HEK293T (cell line): Measurements from ENCODE around the gene SETD9.
A peak's percentile ranks its signal among the peaks of the same experiment; 100 is the strongest.

ENCODE experiments used
- CTCF ChIA-PET: fragments of 350-600 bp; formaldehyde crosslinking; extraction: SDS; loops from one replicate; lab custom pipeline; 2021; ENCODE audit warnings: antibody characterized with exemption, inconsistent platforms; lab: Yijun Ruan, JAX
- POLR2A ChIA-PET: fragments of 350-600 bp; formaldehyde crosslinking; extraction: SDS; loops from one replicate; lab custom pipeline; 2020; ENCODE audit warnings: antibody characterized with exemption, inconsistent platforms; lab: Yijun Ruan, JAX
- DNase-seq: peaks from one replicate; pipeline ENCODE4 v3.0.0; 2012; ENCODE audit warnings: mixed read lengths; ENCODE audit errors: extremely low spot score
- ARNT ChIP-seq: fragments of 450-650 bp; IDR thresholded peaks from 2 replicates; pipeline ENCODE4 v1.6.1; 2017; ENCODE audit warnings: mild to moderate bottlenecking
- BHLHE40 ChIP-seq: fragments of 450-650 bp; IDR thresholded peaks from 2 replicates; pipeline ENCODE4 v1.6.1; 2016; ENCODE audit warnings: mild to moderate bottlenecking, moderate library complexity, borderline replicate concordance
- CTBP1 ChIP-seq: fragments of 450-650 bp; IDR thresholded peaks from 2 replicates; pipeline ENCODE4 v1.6.1; 2016; ENCODE audit warnings: borderline replicate concordance
- ELF4 ChIP-seq: fragments of 450-650 bp; IDR thresholded peaks from 2 replicates; pipeline ENCODE4 v1.6.1; 2017; ENCODE audit warnings: antibody characterized with exemption
- FOXA1 ChIP-seq: fragments of 450-650 bp; IDR thresholded peaks from 2 replicates; pipeline ENCODE4 v1.6.1; 2016; ENCODE audit warnings: mild to moderate bottlenecking
- FOXK2 ChIP-seq: fragments of 450-650 bp; IDR thresholded peaks from 2 replicates; pipeline ENCODE4 v1.6.1; 2016; ENCODE audit warnings: mild to moderate bottlenecking
- FOXM1 ChIP-seq: fragments of 450-650 bp; IDR thresholded peaks from 2 replicates; pipeline ENCODE4 v1.6.1; 2017; ENCODE audit warnings: mild to moderate bottlenecking, borderline replicate concordance
- HDGF ChIP-seq: fragments of 450-650 bp; IDR thresholded peaks from 2 replicates; pipeline ENCODE4 v1.6.1; 2017; ENCODE audit warnings: antibody characterized with exemption, borderline replicate concordance
- L3MBTL2 ChIP-seq: fragments of 450-650 bp; conservative IDR thresholded peaks from 2 replicates; pipeline ENCODE4 v1.6.1; 2016; ENCODE audit warnings: mild to moderate bottlenecking
- LEF1 ChIP-seq: fragments of 450-650 bp; IDR thresholded peaks from 2 replicates; pipeline ENCODE4 v1.6.1; 2017; ENCODE audit warnings: mild to moderate bottlenecking, borderline replicate concordance
- NFRKB ChIP-seq: fragments of 450-650 bp; IDR thresholded peaks from 2 replicates; pipeline ENCODE4 v1.6.1; 2016; ENCODE audit warnings: mild to moderate bottlenecking, moderate library complexity
- PKNOX1 ChIP-seq: fragments of 450-650 bp; IDR thresholded peaks from 2 replicates; pipeline ENCODE4 v1.6.1; 2016
- SP1 ChIP-seq: fragments of 450-650 bp; IDR thresholded peaks from 2 replicates; pipeline ENCODE4 v1.6.1; 2017
- SUZ12 ChIP-seq: fragments of 450-650 bp; IDR thresholded peaks from 2 replicates; pipeline ENCODE4 v1.6.1; 2016; ENCODE audit warnings: mild to moderate bottlenecking
- TARDBP ChIP-seq: fragments of 450-650 bp; IDR thresholded peaks from 2 replicates; pipeline ENCODE4 v1.6.1; 2016
- ZNF384 ChIP-seq: fragments of 450-650 bp; IDR thresholded peaks from 2 replicates; pipeline ENCODE4 v1.6.1; 2016

SETD9 gene

GRCh38 chr5:56922922-56923321, 13.5 kb downstream of the SETD9 start:
- ChIA-PET CTCF (no interaction called here), POLR2A (interaction anchor here (2.1 kb wide), 1 partner anchor 13 kb away, joined by 11 read pairs; the partner anchor contains the start of gene SETD9)
- no peak for TF ChIP-seq NFRKB
- TF ChIP-seq LEF1 = no peak
- TF ChIP-seq SP1 = no peak
- DNase-seq = no peak

- no peak for DNase-seq
- POLR2A ChIA-PET = interaction anchor here (2.4 kb wide), 1 partner anchor 25 kb away, joined by 7 read pairs; the partner anchor contains the start of gene SETD9
- CTCF ChIA-PET = no interaction called here
- TF ChIP-seq NFRKB = no peak
- TF ChIP-seq HDGF = no peak
- no peak for TF ChIP-seq L3MBTL2
- no peak for TF ChIP-seq BHLHE40
Observed at GRCh38 chr5:56934325-56934724, 24.9 kb downstream of the SETD9 start.

GRCh38 chr5:56938858-56939257, 29.5 kb downstream of the SETD9 start:
- no peak for DNase-seq
- ChIA-PET CTCF (no interaction called here), POLR2A (no interaction called here)
- TF ChIP-seq BHLHE40 (no peak), FOXK2 (no peak), ELF4 (no peak), SP1 (no peak), L3MBTL2 (no peak), SUZ12 (no peak)

- DNase-seq = no peak
- CTCF ChIA-PET = no interaction called here
- POLR2A ChIA-PET = no interaction called here
- TF ChIP-seq HDGF (no peak), NFRKB (no peak), ZNF384 (no peak), FOXM1 (no peak)
Observed at GRCh38 chr5:56941981-56942380, 32.6 kb downstream of the SETD9 start.

- ChIA-PET CTCF (no interaction called here), POLR2A (no interaction called here)
- TF ChIP-seq ARNT = no peak
- TF ChIP-seq FOXK2 = no peak
- no peak for TF ChIP-seq NFRKB
- no peak for TF ChIP-seq CTBP1
- TF ChIP-seq L3MBTL2 = no peak
- no peak for TF ChIP-seq TARDBP
- no peak for TF ChIP-seq SUZ12
- TF ChIP-seq LEF1 = no peak
- TF ChIP-seq FOXA1 = no peak
- TF ChIP-seq BHLHE40 = no peak
- TF ChIP-seq PKNOX1 = no peak
- TF ChIP-seq ZNF384 = no peak
- TF ChIP-seq SP1 = no peak
- no peak for DNase-seq
Observed at GRCh38 chr5:56947052-56947451, 37.7 kb downstream of the SETD9 start.

- DNase-seq = peak; percentile 76
- ChIA-PET CTCF (interaction anchor here (0.5 to 1.2 kb wide), 3 partner anchors 40 to 187 kb away, joined by 3 to 4 read pairs (median 4); no protein-coding TSS in a partner anchor), POLR2A (interaction anchor here (1.1 to 3.8 kb wide), 5 partner anchors 12 to 223 kb away, joined by 4 to 32 read pairs (median 6); partner anchors contain the start of genes GPBP1 and SETD9)
- TF ChIP-seq SUZ12 = no peak
- TF ChIP-seq ELF4 = no peak
- no peak for TF ChIP-seq TARDBP
- TF ChIP-seq L3MBTL2 = no peak
- no peak for TF ChIP-seq PKNOX1
- no peak for TF ChIP-seq LEF1
- TF ChIP-seq FOXK2 = no peak
- TF ChIP-seq CTBP1 = no peak
- TF ChIP-seq HDGF = no peak
- TF ChIP-seq FOXM1 = no peak
- TF ChIP-seq SP1 = no peak
- no peak for TF ChIP-seq ZNF384
- TF ChIP-seq BHLHE40 = no peak
- TF ChIP-seq ARNT = no peak
- no peak for TF ChIP-seq NFRKB
- TF ChIP-seq FOXA1 = no peak
Observed at GRCh38 chr5:56950626-56951125, 41.3 kb downstream of the SETD9 start.

- POLR2A ChIA-PET = interaction anchor here (1.1 to 3.8 kb wide), 5 partner anchors 11 to 222 kb away, joined by 4 to 32 read pairs (median 6); partner anchors contain the start of genes GPBP1 and SETD9
Observed at GRCh38 chr5:56951126-56951945, 41.9 kb downstream of the SETD9 start.

More at GRCh38 chr5:56951126-56951945, 41.9 kb downstream of the SETD9 start:
- TF ChIP-seq HDGF (no peak), FOXM1 (peak; percentile 18; the same call in 1 of the 2 replicates)
- CTCF ChIA-PET = interaction anchor here (0.5 to 1.2 kb wide), 4 partner anchors 36 to 187 kb away, joined by 3 to 4 read pairs (median 4); no protein-coding TSS in a partner anchor
- peak; percentile 46 for DNase-seq
